Nucleus accumbens (tissue), 56 donors: ENCODE results near the gene TRIM41.
"Not testable (repeated sequence)": the region's sequence is repeated elsewhere in the genome, so short reads cannot be mapped to it uniquely, and the experiment has no call there.

Experiments used
- DNase-seq, 56 donors: peaks; one replicate each; lab custom pipeline; 2025; lab: John Stamatoyannopoulos, UW

The TRIM41 gene

GRCh38 chr5:181223058-181223728 lies at the start of gene TRIM41:
TSS of gene TRIM41 (plus strand) at chr5:181223281. CDS start at chr5:181224000, 719 bp downstream.
- DNase-seq = no peak

- DNase-seq = no peak
Observed at GRCh38 chr5:181173420-181174342, 49.4 kb upstream of the TRIM41 start.

GRCh38 chr5:181176254-181176952 lies 46.7 kb upstream of the TRIM41 start:
- DNase-seq = no peak

GRCh38 chr5:181177559-181177958 lies 45.5 kb upstream of the TRIM41 start:
- not testable (repeated sequence) for DNase-seq

GRCh38 chr5:181181650-181182565 lies 41.2 kb upstream of the TRIM41 start:
- DNase-seq = no peak

- DNase-seq = no peak
Observed at GRCh38 chr5:181182651-181183050, 40.4 kb upstream of the TRIM41 start.

- DNase-seq = no peak
Observed at GRCh38 chr5:181184845-181185216, 38.2 kb upstream of the TRIM41 start.

- no peak for DNase-seq
Observed at GRCh38 chr5:181185560-181185959, 37.5 kb upstream of the TRIM41 start.

- DNase-seq = no peak
Observed at GRCh38 chr5:181186022-181186421, 37.1 kb upstream of the TRIM41 start.

- DNase-seq = no peak
Observed at GRCh38 chr5:181186986-181187499, 36.0 kb upstream of the TRIM41 start.

GRCh38 chr5:181187500-181188213 lies 35.4 kb upstream of the TRIM41 start:
- no peak for DNase-seq

GRCh38 chr5:181188700-181189362 lies 34.2 kb upstream of the TRIM41 start:
- no peak for DNase-seq

- no peak for DNase-seq
Observed at GRCh38 chr5:181189363-181189961, 33.6 kb upstream of the TRIM41 start.

- no peak for DNase-seq
Observed at GRCh38 chr5:181189962-181190710, 32.9 kb upstream of the TRIM41 start.

GRCh38 chr5:181190711-181191525 lies 32.2 kb upstream of the TRIM41 start:
- DNase-seq = no peak

GRCh38 chr5:181191526-181192336 lies 31.4 kb upstream of the TRIM41 start:
- DNase-seq = no peak
